Neural progenitor cell (in vitro differentiated cells): ENCODE data around the gene COMP.

Experiments
- CTCF ChIP-seq: fragments of 200-600 bp; sonication (generic); IDR thresholded peaks from 2 replicates; pipeline ENCODE4 v1.5.1; 2017; ENCODE audit warnings: antibody characterized with exemption, mild to moderate bottlenecking
- EZH2 ChIP-seq: fragments of 200-600 bp; sonication (generic); IDR thresholded peaks from 2 replicates; pipeline ENCODE4 v1.6.1; 2017; ENCODE audit warnings: antibody characterized with exemption, mild to moderate bottlenecking, moderate library complexity

DNA sequence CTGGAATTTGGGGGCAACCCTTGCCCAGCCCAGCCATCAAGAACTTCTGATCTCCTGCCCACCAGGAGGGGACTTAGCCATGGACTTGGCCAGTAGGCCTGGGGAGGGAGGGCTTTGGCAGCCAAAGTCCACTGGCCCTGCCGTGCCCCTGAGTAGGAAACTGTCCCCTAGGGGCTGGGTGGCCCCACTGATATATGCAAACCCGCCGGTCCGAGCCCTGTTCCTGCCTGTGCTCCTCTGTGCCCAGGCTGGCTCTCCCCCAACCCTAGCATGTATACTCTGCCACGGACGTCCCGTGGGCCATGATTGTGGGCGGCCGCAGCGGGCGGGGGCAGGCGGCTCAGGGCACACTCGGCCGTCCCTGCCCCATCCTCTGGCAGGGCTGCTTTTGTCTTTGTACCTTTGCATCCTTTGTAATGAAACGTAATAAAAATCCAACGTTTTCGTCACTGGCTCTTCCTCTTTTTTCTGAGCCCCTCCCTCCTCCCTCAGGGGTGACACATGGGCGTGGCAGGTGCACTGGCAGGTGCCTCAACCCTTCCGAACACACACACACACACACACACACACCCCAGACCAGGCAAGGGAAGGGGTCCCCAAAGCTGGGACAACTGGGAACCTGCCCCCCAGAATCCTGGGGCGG, 9.1 kb downstream of the COMP start:
- TF ChIP-seq CTCF (no peak), EZH2 (no peak)
